MCF 10A (cell line): ENCODE data around the gene PRR15. TPM values are rescaled to one million over a fixed set of nuclear protein-coding genes. Genes with fewer than 3 reads are reported as not detected.
"Not testable (repeated sequence)": the region's sequence is repeated elsewhere in the genome, so short reads cannot be mapped to it uniquely, and the experiment has no call there.

Experiments
- BruUV-seq: library from RNA; stranded (reverse); fragments of 400-500 nt; replicated peaks from 2 replicates; lab custom pipeline; 2021; lab: Mats Ljungman, UMichigan
- CTCF ChIA-PET: fragments of 300-600 bp; sonication (Branson Sonifier 250); formaldehyde crosslinking; extraction: SDS; loops from one replicate; lab custom pipeline; 2021; ENCODE audit warnings: antibody characterized with exemption, inconsistent platforms; lab: Yijun Ruan, JAX
- POLR2A ChIA-PET: fragments of 300-600, 350-650 bp; sonication (Branson Sonifier 250); formaldehyde crosslinking; extraction: SDS; loops from one replicate; lab custom pipeline; 2020; ENCODE audit warnings: antibody characterized with exemption, inconsistent platforms; lab: Yijun Ruan, JAX
- DNase-seq: peaks from one replicate; pipeline ENCODE4 v3.0.0-alpha.2; 2018; ENCODE audit not compliant: unreplicated experiment
- H3K27ac Mint-ChIP-seq: one replicate; pipeline ENCODE4 v1.8.0; 2022; ENCODE audit warnings: mild to moderate bottlenecking, low read depth, mixed read lengths; ENCODE audit not compliant: unreplicated experiment
- H3K27me3 Mint-ChIP-seq: one replicate; pipeline ENCODE4 v1.8.0; 2022; ENCODE audit warnings: mixed read lengths; ENCODE audit not compliant: insufficient read depth, unreplicated experiment
- H3K36me3 Mint-ChIP-seq: one replicate; pipeline ENCODE4 v1.8.0; 2022; ENCODE audit warnings: mild to moderate bottlenecking, moderate library complexity, mixed read lengths; ENCODE audit not compliant: insufficient read depth, unreplicated experiment
- H3K4me1 Mint-ChIP-seq: one replicate; pipeline ENCODE4 v1.8.0; 2022; ENCODE audit warnings: mixed read lengths; ENCODE audit not compliant: insufficient read depth, unreplicated experiment
- H3K4me3 Mint-ChIP-seq: one replicate; pipeline ENCODE4 v1.8.0; 2022; ENCODE audit warnings: mild to moderate bottlenecking, moderate library complexity, mixed read lengths; ENCODE audit not compliant: unreplicated experiment
- H3K9me3 Mint-ChIP-seq: one replicate; pipeline ENCODE4 v1.8.0; 2022; ENCODE audit warnings: mixed read lengths; ENCODE audit not compliant: unreplicated experiment
- intact Hi-C: fragments of 100-400 bp; cut with micrococcal nuclease; formaldehyde crosslinking; loops from 2 replicates; pipeline ENCODE4 v1.14.1; 2022
- total RNA-seq: library from RNA; stranded (reverse); gene quantifications from 2 replicates; pipeline ENCODE4 v1.2.3, GENCODE V29; 2022
- TF ChIP-seq, protein P1 (sequence below): fragments of 200-600 bp; IDR thresholded peaks from one replicate; pipeline ENCODE4 v1.8.0; 2022; ENCODE audit warnings: antibody characterized with exemption, mild to moderate bottlenecking; ENCODE audit not compliant: unreplicated experiment

The PRR15 gene
- total RNA-seq, 1 experiment from 2014 or later = 8.0 TPM

DNA sequence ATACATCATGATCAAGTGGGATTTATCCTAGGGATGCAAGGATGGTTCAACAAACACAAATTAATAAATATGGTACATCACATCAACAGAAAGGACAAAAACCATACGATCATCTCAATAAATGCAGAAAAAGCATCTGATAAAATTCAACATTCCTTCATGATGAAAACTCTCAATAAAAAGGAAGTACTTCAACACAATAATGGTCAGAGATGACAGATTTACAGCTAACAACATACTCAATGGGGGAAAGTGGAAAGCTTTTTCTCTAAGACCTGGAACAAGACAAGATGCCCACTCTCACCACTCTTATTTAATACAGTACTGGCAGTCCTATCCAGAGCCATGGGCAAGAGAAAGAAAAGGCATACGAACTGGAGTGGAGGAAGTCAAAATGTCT is 39.9 kb upstream of the PRR15 start:
- Mint-ChIP-seq H3K9me3 (peaks cover 7% of the 10 kb centered on the region), H3K36me3 (peaks cover 5% of the 10 kb centered on the region), H3K27ac (no peak overlapping the region), H3K27me3 (no peaks in the 10 kb centered on the region), H3K4me3 (no peak overlapping the region), H3K4me1 (no peaks in the 10 kb centered on the region)
- TF ChIP-seq, protein P1, sequence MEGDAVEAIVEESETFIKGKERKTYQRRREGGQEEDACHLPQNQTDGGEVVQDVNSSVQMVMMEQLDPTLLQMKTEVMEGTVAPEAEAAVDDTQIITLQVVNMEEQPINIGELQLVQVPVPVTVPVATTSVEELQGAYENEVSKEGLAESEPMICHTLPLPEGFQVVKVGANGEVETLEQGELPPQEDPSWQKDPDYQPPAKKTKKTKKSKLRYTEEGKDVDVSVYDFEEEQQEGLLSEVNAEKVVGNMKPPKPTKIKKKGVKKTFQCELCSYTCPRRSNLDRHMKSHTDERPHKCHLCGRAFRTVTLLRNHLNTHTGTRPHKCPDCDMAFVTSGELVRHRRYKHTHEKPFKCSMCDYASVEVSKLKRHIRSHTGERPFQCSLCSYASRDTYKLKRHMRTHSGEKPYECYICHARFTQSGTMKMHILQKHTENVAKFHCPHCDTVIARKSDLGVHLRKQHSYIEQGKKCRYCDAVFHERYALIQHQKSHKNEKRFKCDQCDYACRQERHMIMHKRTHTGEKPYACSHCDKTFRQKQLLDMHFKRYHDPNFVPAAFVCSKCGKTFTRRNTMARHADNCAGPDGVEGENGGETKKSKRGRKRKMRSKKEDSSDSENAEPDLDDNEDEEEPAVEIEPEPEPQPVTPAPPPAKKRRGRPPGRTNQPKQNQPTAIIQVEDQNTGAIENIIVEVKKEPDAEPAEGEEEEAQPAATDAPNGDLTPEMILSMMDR = no peak
- no peak for DNase-seq
- intact Hi-C loops = no loop called here
- BruUV-seq = no TSS peak
- ChIA-PET CTCF (no interaction called here), POLR2A (interaction anchor here (0.6 kb wide), 1 partner anchor 13 kb away, joined by 3 read pairs; no protein-coding TSS in a partner anchor)

DNA sequence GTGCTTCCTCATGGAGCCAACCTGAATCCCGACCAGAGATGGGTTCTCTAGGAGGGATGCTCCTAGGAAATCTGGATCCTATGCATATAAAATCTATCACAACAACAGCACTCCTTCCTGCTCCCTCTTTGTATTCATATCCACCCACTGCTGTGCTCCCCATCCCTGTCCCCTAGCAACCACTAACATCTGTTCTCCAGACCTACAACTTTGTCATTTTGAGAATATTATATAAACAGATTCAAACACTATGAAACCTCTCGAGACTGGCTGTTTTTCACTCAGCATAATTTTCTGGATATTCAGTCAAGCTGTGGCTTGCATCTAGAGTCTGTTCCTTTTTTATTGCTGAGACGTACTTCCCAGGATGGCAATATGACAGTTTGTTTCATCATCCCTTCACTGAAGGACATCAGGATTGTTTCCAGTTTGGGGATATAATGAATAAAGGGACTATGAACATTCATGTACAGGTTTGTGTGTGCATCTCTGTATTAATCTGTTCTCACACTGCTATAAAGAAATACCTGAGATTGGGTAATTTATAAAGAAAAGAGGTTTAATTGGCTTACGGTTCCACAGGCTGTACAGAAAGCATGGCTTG is 36.0 kb upstream of the PRR15 start:
- Mint-ChIP-seq H3K9me3 (peaks cover 7% of the 10 kb centered on the region), H3K27me3 (no peaks in the 10 kb centered on the region), H3K27ac (no peak overlapping the region), H3K4me1 (no peaks in the 10 kb centered on the region), H3K36me3 (peaks cover 5% of the 10 kb centered on the region), H3K4me3 (no peak overlapping the region)
- no TSS peak for BruUV-seq
- ChIA-PET CTCF (no interaction called here), POLR2A (no interaction called here)
- TF ChIP-seq, protein P1 = no peak
- intact Hi-C loops = no loop called here
- DNase-seq = no peak

DNA sequence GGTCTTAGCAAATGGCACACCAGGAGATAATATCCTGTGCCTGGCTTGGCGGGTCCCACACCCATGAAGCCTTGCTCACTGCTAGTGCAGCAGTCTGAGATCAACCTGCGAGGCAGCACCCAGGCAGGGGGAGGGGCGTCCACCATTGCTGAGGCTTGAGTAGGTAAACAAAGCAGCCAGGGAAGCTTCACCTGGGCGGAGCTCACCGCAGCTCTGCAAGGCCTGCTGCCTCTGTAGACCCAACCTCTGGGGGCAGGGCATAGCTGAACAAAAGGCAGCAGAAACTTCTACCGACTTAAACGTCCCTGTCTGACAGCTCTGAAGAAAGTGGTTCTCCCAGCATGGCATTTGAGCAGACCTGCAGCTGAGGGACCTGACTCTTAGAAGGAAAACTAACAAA is 35.1 kb upstream of the PRR15 start:
- H3K27me3 Mint-ChIP-seq, H3K4me1 Mint-ChIP-seq, DNase-seq, H3K27ac Mint-ChIP-seq, H3K36me3 Mint-ChIP-seq, intact Hi-C loops, H3K4me3 Mint-ChIP-seq, H3K9me3 Mint-ChIP-seq, BruUV-seq: not testable (repeated sequence)
- CTCF ChIA-PET = interaction anchor here (1.7 kb wide), 1 partner anchor 10 kb away, joined by 4 read pairs; no protein-coding TSS in a partner anchor
- POLR2A ChIA-PET = interaction anchor here (1.1 kb wide), 1 partner anchor 12 kb away, joined by 4 read pairs; no protein-coding TSS in a partner anchor

DNA sequence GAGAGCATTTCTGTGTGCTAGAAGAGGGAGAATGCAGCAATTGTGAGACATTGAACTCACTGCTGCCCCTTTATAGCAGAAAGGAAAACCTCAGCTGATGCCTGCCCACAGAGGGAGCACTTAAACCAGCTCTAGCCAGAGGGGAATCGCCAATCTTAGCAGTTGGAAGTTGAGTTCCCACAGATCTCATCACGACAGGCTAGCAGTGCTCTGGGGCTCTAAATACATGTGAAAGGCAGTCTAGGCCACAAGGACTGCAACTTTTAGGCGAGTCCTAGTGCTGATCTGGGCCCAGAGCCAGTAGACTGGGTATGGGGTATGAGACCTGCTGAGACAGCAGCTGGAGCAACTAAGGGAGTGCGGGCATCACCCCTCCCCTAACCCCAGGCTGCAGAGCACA is 25.2 kb upstream of the PRR15 start:
- Mint-ChIP-seq H3K4me3 (no peak overlapping the region), H3K4me1 (peaks cover 13% of the 10 kb centered on the region), H3K27me3 (no peaks in the 10 kb centered on the region), H3K27ac (peak overlapping the region; percentile 37), H3K9me3 (no peaks in the 10 kb centered on the region), H3K36me3 (no peaks in the 10 kb centered on the region)
- DNase-seq = peak; percentile 6
- ChIA-PET POLR2A (interaction anchor here (1.4 to 1.8 kb wide), 3 partner anchors 9 to 31 kb away, joined by 3 to 8 read pairs (median 6); partner anchors contain the start of gene PRR15), CTCF (interaction anchor here (0.6 to 1.5 kb wide), 8 partner anchors 14 to 492 kb away, joined by 3 to 8 read pairs (median 4); no protein-coding TSS in a partner anchor)
- TF ChIP-seq, protein P1 = no peak
- intact Hi-C loops = no loop called here
- BruUV-seq = no TSS peak
